Liver (tissue), 9 donors: ENCODE measurements around the gene RSPH6A. TPM values are rescaled to one million over a fixed set of nuclear protein-coding genes. Genes with fewer than 3 reads are reported as not detected.

Experiments
- DNase-seq: peaks from one replicate; pipeline ENCODE4 v3.0.0-alpha.2; 2017; ENCODE audit warnings: low spot score
- H3K27ac ChIP-seq, 2 donors: one replicate each; pipeline ENCODE4 v1.7.0; 2013; ENCODE audit warnings: inconsistent platforms in 2 of 2, low read length in 2 of 2, control low read depth in 1 of 2, low read depth in 1 of 2, mild to moderate bottlenecking in 1 of 2
- H3K27me3 ChIP-seq, 4 donors: one replicate each; pipeline versions ENCODE4 v1.6.1 to v1.7.0; 2013; ENCODE audit warnings: low read length in 3 of 4, inconsistent platforms in 1 of 4, mild to moderate bottlenecking in 1 of 4, moderate library complexity in 1 of 4; ENCODE audit not compliant: control insufficient read depth in 4 of 4, insufficient read depth in 4 of 4
- H3K36me3 ChIP-seq, 4 donors: one replicate each; pipeline versions ENCODE4 v1.6.1 to v1.7.0; 2013; ENCODE audit warnings: low read length in 3 of 4, mild to moderate bottlenecking in 3 of 4, low read depth in 1 of 4, moderate library complexity in 1 of 4; ENCODE audit not compliant: control insufficient read depth in 4 of 4, insufficient read depth in 3 of 4
- H3K4me1 ChIP-seq, 4 donors: one replicate each; pipeline versions ENCODE4 v1.6.1 to v1.7.0; 2013; ENCODE audit warnings: low read length in 3 of 4, mild to moderate bottlenecking in 3 of 4, moderate library complexity in 1 of 4; ENCODE audit not compliant: control insufficient read depth in 4 of 4, insufficient read depth in 4 of 4
- H3K4me3 ChIP-seq, 3 donors: one replicate each; pipeline versions ENCODE4 v1.6.1 to v1.7.0; 2013; ENCODE audit warnings: low read length in 3 of 3, control low read depth in 1 of 3, low read depth in 1 of 3, mild to moderate bottlenecking in 1 of 3
- H3K9ac ChIP-seq, 2 donors: one replicate each; pipeline ENCODE4 v1.7.0; 2013; ENCODE audit warnings: low read length in 2 of 2, mild to moderate bottlenecking in 2 of 2, moderate library complexity in 2 of 2, control low read depth in 1 of 2, low read depth in 1 of 2
- H3K9me3 ChIP-seq, 4 donors: one replicate each; pipeline versions ENCODE4 v1.6.1 to v1.7.0; 2013; ENCODE audit warnings: low read length in 3 of 4; ENCODE audit not compliant: control insufficient read depth in 4 of 4
- CTCF ChIP-seq: fragments of 150-350 bp; IDR thresholded peaks from 2 replicates; pipeline ENCODE4 v1.5.1; 2017; ENCODE audit warnings: improper control_type of control experiment, low read depth, low read length; ENCODE audit not compliant: missing input control
- EGR1 ChIP-seq, 2 donors: IDR thresholded peaks; 2 replicates each; pipeline ENCODE4 v1.6.1; 2016 to 2018; ENCODE audit warnings: antibody characterized with exemption in 2 of 2, low read depth in 2 of 2
- FOXA2 ChIP-seq: IDR thresholded peaks from 2 replicates; pipeline ENCODE4 v1.6.1; 2016; ENCODE audit warnings: antibody characterized with exemption
- GABPA ChIP-seq, 2 donors: IDR thresholded peaks in 1 of 2; conservative IDR thresholded peaks in 1 of 2; 2 replicates each; pipeline ENCODE4 v1.6.1; 2016; ENCODE audit warnings: antibody characterized with exemption in 2 of 2, mild to moderate bottlenecking in 1 of 2, moderate library complexity in 1 of 2
- HNF4A ChIP-seq, 2 donors: conservative IDR thresholded peaks; 2 replicates each; pipeline ENCODE4 v1.6.1; 2016; ENCODE audit warnings: antibody characterized with exemption in 2 of 2, mild to moderate bottlenecking in 2 of 2
- NR2F2 ChIP-seq: IDR thresholded peaks from 2 replicates; pipeline ENCODE4 v1.6.1; 2016; ENCODE audit warnings: antibody characterized with exemption
- RAD21 ChIP-seq, 2 donors: IDR thresholded peaks; 2 replicates each; pipeline ENCODE4 v1.6.1; 2016; ENCODE audit warnings: antibody characterized with exemption in 2 of 2, mild to moderate bottlenecking in 2 of 2
- RXRA ChIP-seq, 2 donors: IDR thresholded peaks; 2 replicates each; pipeline ENCODE4 v1.6.1; 2017 to 2018; ENCODE audit warnings: antibody characterized with exemption in 2 of 2, mild to moderate bottlenecking in 1 of 2
- ZBTB33 ChIP-seq: IDR thresholded peaks from 2 replicates; pipeline ENCODE4 v1.6.1; 2016; ENCODE audit warnings: antibody characterized with exemption
- WGBS: extraction: QIAGEN DNeasy Blood & Tissue Kit; methylation state at CpG from one replicate; pipeline ENCODE4 v1.1.7; 2013; 5-methylcytosine and 5-hydroxymethylcytosine counted together
- polyA plus RNA-seq, 2 donors: library from polyadenylated mRNA; stranded (reverse) in 1 of 2; unstranded in 1 of 2; fragments of 200-250 nt in 1 of 2; fragments of >200 nt in 1 of 2; fragmentation: Nextera tagmentation in 1 of 2; extraction: Ambion mirVana in 1 of 2; gene quantifications; one replicate each; pipeline versions ENCODE4 v1.2.1 to v1.2.3, GENCODE V29; 2013 to 2015
- total RNA-seq, 2 donors: library from RNA; depleted of rRNA; stranded (reverse); fragments of >200 nt; gene quantifications; one replicate each; pipeline ENCODE4 v1.2.3, GENCODE V29; 2014
- donor health status: healthy.
- donor health status: healthy.
- donor health status: healthy.
- donor health status: healthy.
- donor health status: healthy.

The RSPH6A gene
- total and polyA plus RNA-seq, 4 donors: 0.08 TPM; not detected in 3

GRCh38 chr19:45782820-45783785, 32.0 kb downstream of the RSPH6A start:
- no peaks in the 10 kb centered on the region for H3K27me3 ChIP-seq
- H3K9ac ChIP-seq: no peak overlapping the region
- H3K4me1 ChIP-seq: peaks cover 3 to 17% (median 8%) of the 10 kb centered on the region in 4 donors
- H3K36me3 ChIP-seq: peaks cover 0 to 15% (median 3%) of the 10 kb centered on the region in 4 donors
- DNase-seq: no peak
- 88% methylated on average over 26 of the region's 26 CpGs for WGBS
- no peak for TF ChIP-seq RXRA (IDR thresholded peaks at IDR 0.05)
- no peak overlapping the region for H3K4me3 ChIP-seq
- no peaks in the 10 kb centered on the region for H3K9me3 ChIP-seq
- H3K27ac ChIP-seq: peak overlapping the region; percentile 50 to 61

- TF ChIP-seq EGR1 (IDR thresholded peaks at IDR 0.05; ENCODE audit: low read depth in 2 of 2): no peak
- TF ChIP-seq ZBTB33: no peak
- no peak for TF ChIP-seq HNF4A (conservative IDR thresholded peaks at IDR 0.05)
- no peak for TF ChIP-seq FOXA2
- TF ChIP-seq NR2F2: no peak
- TF ChIP-seq CTCF: no peak
- H3K4me3 ChIP-seq: peak within 1 kb of the TSS in 1 of 3 donors; percentile 18
- H3K36me3 ChIP-seq: peaks cover 0 to 13% (median 3%) of the 10 kb centered on the region in 4 donors
- peak within 1 kb of the TSS; percentile 50 to 61 for H3K27ac ChIP-seq
- H3K27me3 ChIP-seq: no peaks in the 10 kb centered on the region
- 41% methylated on average over 18 of the region's 18 CpGs for WGBS
- H3K9ac ChIP-seq: no peak within 1 kb of the TSS
- peak; percentile 34 for DNase-seq
- H3K9me3 ChIP-seq: no peaks in the 10 kb centered on the region
- H3K4me1 ChIP-seq: peaks cover 3 to 17% (median 8%) of the 10 kb centered on the region in 4 donors
Measured at GRCh38 chr19:45782162-45782691, 32.9 kb downstream of the RSPH6A start, which contains the start of gene DMPK. DMPK (minus strand) TSS chr19:45782490; CDS start chr19:45782352, 138 bp downstream.

GRCh38 chr19:45781214-45782161, 33.6 kb downstream of the RSPH6A start:
- Histone ChIP-seq H3K9ac (no peak overlapping the region), H3K9me3 (no peaks in the 10 kb centered on the region), H3K27me3 (no peaks in the 10 kb centered on the region), H3K27ac (no peak overlapping the region), H3K4me3 (peak overlapping the region in 1 of 3 donors; percentile 18), H3K4me1 (peaks cover 3 to 17% (median 8%) of the 10 kb centered on the region in 4 donors), H3K36me3 (peaks cover 0 to 7% (median 3%) of the 10 kb centered on the region in 4 donors)
- no peak for TF ChIP-seq RAD21 (IDR thresholded peaks at IDR 0.05)
- TF ChIP-seq GABPA (IDR thresholded peaks at IDR 0.05 in 1 of 2, conservative IDR thresholded peaks at IDR 0.05 in 1 of 2): no peak
- no peak for TF ChIP-seq ZBTB33
- peak; percentile 30 for DNase-seq
- 75% methylated on average over 17 of the region's 17 CpGs for WGBS
